ENCODE results near the gene MYO1C.

GRCh38 chr17:1414634-1415033, 77.9 kb downstream of the MYO1C start:
- TF ChIP-seq CTCF (IDR thresholded peaks at IDR 0.05 in 2 of 3, conservative IDR thresholded peaks at IDR 0.05 in 1 of 3; ENCODE audit: insufficient read depth in 2 of 3, low read depth in 1 of 3, low read length in 3 of 3) (no peak), ZBTB40 (IDR thresholded peaks at IDR 0.05) (no peak), ZBTB40 (CRISPR knock-in tag; IDR thresholded peaks at IDR 0.05) (no peak)
